Adipocyte (in vitro differentiated cells): ENCODE measurements around the gene NHERF2.

ENCODE experiments used
- DNase-seq: peaks from one replicate; pipeline ENCODE4 v3.0.0-alpha.2; 2015; ENCODE audit warnings: low read depth
- H3K27me3 ChIP-seq: replicated peaks from 2 replicates; pipeline ENCODE4 v1.7.0; 2013; ENCODE audit warnings: mild to moderate bottlenecking, low read length, moderate library complexity; ENCODE audit not compliant: control insufficient read depth, insufficient read depth
- H3K36me3 ChIP-seq: 2 replicates; pipeline ENCODE4 v1.7.0; 2013; ENCODE audit warnings: low read length, mild to moderate bottlenecking, moderate library complexity; ENCODE audit not compliant: control insufficient read depth, insufficient read depth, severe bottlenecking
- H3K4me1 ChIP-seq: 2 replicates; pipeline ENCODE4 v1.7.0; 2013; ENCODE audit warnings: mild to moderate bottlenecking, low read length, moderate library complexity; ENCODE audit not compliant: control insufficient read depth, insufficient read depth
- H3K4me3 ChIP-seq: 2 replicates; pipeline ENCODE4 v1.7.0; 2013; ENCODE audit warnings: mild to moderate bottlenecking, low read length, moderate library complexity
- H3K9ac ChIP-seq: 2 replicates; pipeline ENCODE4 v1.7.0; 2013; ENCODE audit warnings: mild to moderate bottlenecking, low read length, moderate library complexity
- H3K9me3 ChIP-seq: 2 replicates; pipeline ENCODE4 v1.7.0; 2013; ENCODE audit warnings: mild to moderate bottlenecking, low read length, moderate library complexity; ENCODE audit not compliant: control insufficient read depth

NHERF2 gene

DNA sequence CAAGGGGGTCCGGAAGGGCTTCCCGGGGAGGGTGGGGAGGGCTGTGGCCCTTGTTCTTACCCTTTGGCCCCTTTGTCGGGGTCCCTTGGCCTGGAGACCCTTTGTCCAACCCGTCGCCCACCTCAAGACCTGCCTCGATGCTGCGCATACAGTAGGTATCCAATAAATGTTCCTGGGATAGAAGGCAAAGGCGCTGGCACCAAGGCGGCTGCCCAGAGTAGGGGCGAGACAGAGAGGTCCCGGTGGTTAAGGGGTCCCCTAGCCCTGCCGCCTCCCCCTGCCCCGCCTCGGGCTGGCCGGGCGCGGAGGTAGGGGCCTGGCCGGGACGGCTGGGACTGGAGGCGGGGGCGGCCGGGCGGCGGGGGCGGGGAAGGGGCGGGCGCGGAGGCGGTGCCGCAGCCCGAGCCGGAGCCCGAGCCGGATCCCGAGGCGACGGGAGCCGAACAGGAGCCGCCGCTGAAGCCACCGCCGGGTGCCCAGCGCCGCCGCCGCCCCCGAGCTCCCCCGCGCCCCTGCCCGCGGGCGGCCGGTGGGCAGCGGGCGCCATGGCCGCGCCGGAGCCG is at the start of gene NHERF2:
NHERF2 (plus strand) TSS at position 442 of the 563 bp plus-strand sequence; CDS start at position 546, 104 bp downstream.
- peaks cover 16% of the 10 kb centered on the region for H3K4me1 ChIP-seq
- H3K9ac ChIP-seq, result peak within 1 kb of the TSS; percentile 62
- peak within 1 kb of the TSS; percentile 79 for H3K4me3 ChIP-seq
- H3K9me3 ChIP-seq, result no peaks in the 10 kb centered on the region
- no peaks in the 10 kb centered on the region for H3K27me3 ChIP-seq
- no peaks in the 10 kb centered on the region for H3K36me3 ChIP-seq
- DNase-seq, result peak; percentile 77

GRCh38 chr16:1976951-1977874 is 49.5 kb upstream of the NHERF2 start:
- Histone ChIP-seq H3K27me3 (peaks cover 6% of the 10 kb centered on the region), H3K36me3 (peaks cover 46% of the 10 kb centered on the region), H3K4me1 (peaks cover 8% of the 10 kb centered on the region), H3K9me3 (no peaks in the 10 kb centered on the region), H3K4me3 (no peak overlapping the region), H3K9ac (no peak overlapping the region)
- DNase-seq, result no peak

DNA sequence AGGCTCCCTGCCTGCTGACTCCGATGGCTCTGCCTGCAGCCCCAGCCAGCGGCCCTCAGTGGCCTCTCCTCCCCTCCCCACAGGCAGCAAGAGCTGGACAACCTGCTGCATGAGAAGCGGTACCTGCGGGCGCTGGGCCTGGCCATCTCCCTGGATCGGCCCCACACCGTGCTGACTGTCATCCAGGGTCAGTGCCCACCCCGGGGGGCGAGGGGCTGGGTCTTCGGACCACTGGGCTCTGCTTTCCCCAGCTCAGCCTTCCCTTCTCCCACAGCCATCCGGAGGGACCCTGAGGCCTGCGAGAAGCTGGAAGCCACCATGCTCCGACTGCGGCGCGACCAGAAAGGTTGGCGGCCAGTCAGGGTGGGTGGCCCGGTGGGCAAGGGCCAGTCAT is 48.8 kb upstream of the NHERF2 start:
- peaks cover 6% of the 10 kb centered on the region for H3K27me3 ChIP-seq
- H3K9me3 ChIP-seq, result no peaks in the 10 kb centered on the region
- peaks cover 5% of the 10 kb centered on the region for H3K4me1 ChIP-seq
- peaks cover 46% of the 10 kb centered on the region for H3K36me3 ChIP-seq
- H3K9ac ChIP-seq, result no peak overlapping the region
- DNase-seq, result no peak
- no peak overlapping the region for H3K4me3 ChIP-seq

DNA sequence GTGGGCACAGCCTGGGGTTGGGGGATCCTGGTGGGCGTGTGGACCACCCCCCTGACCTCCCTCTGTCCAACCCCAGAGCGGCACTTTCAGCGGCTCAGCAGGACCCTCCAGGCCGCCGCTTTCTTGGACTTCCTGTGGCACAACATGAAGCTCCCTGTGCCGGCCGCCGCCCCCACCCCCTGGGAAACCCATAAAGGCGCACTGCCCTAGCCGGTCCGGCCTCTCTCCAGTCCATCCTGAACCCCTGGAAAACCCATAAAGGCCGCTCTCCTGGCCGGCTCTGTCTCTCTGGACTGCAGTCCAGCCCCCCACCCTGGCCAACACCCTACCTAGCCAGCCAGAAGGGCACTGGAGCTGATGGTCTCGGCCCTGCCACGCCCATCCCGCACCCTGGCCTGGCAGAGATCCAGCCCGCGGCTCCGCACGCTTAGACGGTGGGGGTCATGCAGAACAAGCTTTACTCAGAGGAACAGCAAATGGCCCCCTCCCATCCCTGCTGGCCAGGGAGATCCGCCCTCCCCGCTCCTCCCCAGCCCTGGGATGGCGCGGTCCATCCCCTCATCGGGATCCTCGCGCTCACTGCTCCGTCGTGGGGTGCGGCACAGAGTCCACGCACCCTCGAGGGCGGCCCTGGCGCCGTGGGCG is 48.1 kb upstream of the NHERF2 start:
- Histone ChIP-seq H3K27me3 (peaks cover 6% of the 10 kb centered on the region), H3K9me3 (no peaks in the 10 kb centered on the region), H3K4me3 (no peak overlapping the region), H3K9ac (no peak overlapping the region), H3K36me3 (peaks cover 46% of the 10 kb centered on the region), H3K4me1 (peaks cover 4% of the 10 kb centered on the region)
- no peak for DNase-seq

- H3K9me3 ChIP-seq, result no peaks in the 10 kb centered on the region
- H3K4me1 ChIP-seq, result peaks cover 4% of the 10 kb centered on the region
- H3K9ac ChIP-seq, result no peak overlapping the region
- DNase-seq, result no peak
- no peak overlapping the region for H3K4me3 ChIP-seq
- peaks cover 6% of the 10 kb centered on the region for H3K27me3 ChIP-seq
- peaks cover 43% of the 10 kb centered on the region for H3K36me3 ChIP-seq
Measured at GRCh38 chr16:1979271-1980029, 47.3 kb upstream of the NHERF2 start.

GRCh38 chr16:1980030-1980769 is 46.5 kb upstream of the NHERF2 start:
- DNase-seq, result no peak
- no peaks in the 10 kb centered on the region for H3K9me3 ChIP-seq
- H3K4me1 ChIP-seq, result peaks cover 11% of the 10 kb centered on the region
- peaks cover 6% of the 10 kb centered on the region for H3K27me3 ChIP-seq
- no peak overlapping the region for H3K4me3 ChIP-seq
- H3K36me3 ChIP-seq, result peaks cover 36% of the 10 kb centered on the region
- no peak overlapping the region for H3K9ac ChIP-seq

DNA sequence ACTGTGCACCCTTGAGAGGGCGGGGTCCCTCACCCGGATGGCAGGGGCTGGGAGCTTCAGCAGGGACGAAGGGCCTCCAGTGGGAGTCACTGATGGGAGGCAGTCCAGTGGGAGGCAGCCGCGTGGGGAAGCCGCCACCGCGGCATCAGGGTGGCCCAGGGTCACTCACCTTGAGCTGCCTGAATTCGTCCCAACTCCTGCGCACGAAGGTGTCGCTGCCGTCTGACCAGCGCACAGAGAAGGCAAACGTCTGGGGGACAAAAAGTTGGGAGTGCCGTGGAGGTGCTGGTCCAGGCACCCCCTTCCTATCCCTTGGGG is 46.0 kb upstream of the NHERF2 start:
- H3K4me1 ChIP-seq, result peaks cover 15% of the 10 kb centered on the region
- no peak for DNase-seq
- peaks cover 31% of the 10 kb centered on the region for H3K36me3 ChIP-seq
- no peaks in the 10 kb centered on the region for H3K9me3 ChIP-seq
- peaks cover 6% of the 10 kb centered on the region for H3K27me3 ChIP-seq
- H3K9ac ChIP-seq, result no peak overlapping the region
- no peak overlapping the region for H3K4me3 ChIP-seq

DNA sequence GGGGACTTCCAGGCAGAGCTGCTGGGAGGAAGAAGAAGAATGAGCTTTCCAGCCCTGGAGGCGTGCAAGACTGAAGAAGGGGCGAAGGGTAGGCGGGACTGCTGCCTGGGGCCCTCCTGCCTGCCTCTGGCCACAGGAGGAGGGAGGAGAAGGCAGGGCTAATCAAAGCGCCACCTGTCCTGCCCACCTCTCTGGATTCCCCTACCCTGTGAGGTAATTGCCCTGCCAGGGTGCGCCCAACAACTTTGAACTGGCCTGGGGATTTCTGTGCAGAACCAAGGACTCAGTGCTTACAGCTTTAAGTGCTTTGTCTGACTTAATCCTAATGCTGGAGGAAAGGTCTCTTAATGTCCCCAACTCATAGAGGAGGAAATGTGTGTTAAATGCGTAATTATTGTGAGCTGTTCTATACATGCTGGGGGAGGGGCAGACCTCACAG is 45.3 kb upstream of the NHERF2 start, which contains the start of gene NOXO1:
NOXO1 (minus strand) TSS at position 72 of the 439 bp plus-strand sequence. CDS start 290 bp downstream, outside the sequence.
- no peaks in the 10 kb centered on the region for H3K9me3 ChIP-seq
- no peak within 1 kb of the TSS for H3K9ac ChIP-seq
- peaks cover 15% of the 10 kb centered on the region for H3K4me1 ChIP-seq
- H3K36me3 ChIP-seq, result peaks cover 31% of the 10 kb centered on the region
- H3K4me3 ChIP-seq, result no peak within 1 kb of the TSS
- DNase-seq, result no peak
- peaks cover 6% of the 10 kb centered on the region for H3K27me3 ChIP-seq

DNA sequence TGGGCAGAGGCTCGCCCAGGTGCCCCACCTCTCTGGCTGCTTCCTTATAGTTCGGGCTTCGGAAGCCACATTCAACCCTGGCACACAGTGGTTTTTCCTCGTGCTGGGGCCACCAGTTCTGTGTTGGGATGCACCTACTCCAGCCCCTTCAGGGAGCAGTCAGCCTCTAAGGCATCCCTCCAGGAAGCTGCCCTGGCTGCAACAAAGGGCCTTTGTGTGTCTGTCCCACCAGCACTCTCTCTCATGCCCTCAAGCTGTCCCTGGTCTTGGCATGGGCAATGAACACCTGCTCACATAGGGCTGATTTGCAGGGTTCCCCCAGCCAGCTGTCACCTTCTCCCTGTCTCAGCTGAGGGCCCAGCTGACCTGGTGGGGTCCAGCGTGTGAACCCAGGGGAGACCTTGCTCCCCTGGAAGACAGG is 44.7 kb upstream of the NHERF2 start:
- Histone ChIP-seq H3K4me1 (peaks cover 15% of the 10 kb centered on the region), H3K9me3 (no peaks in the 10 kb centered on the region), H3K36me3 (peaks cover 28% of the 10 kb centered on the region), H3K4me3 (no peak overlapping the region), H3K9ac (no peak overlapping the region), H3K27me3 (peaks cover 6% of the 10 kb centered on the region)
- DNase-seq, result no peak

DNA sequence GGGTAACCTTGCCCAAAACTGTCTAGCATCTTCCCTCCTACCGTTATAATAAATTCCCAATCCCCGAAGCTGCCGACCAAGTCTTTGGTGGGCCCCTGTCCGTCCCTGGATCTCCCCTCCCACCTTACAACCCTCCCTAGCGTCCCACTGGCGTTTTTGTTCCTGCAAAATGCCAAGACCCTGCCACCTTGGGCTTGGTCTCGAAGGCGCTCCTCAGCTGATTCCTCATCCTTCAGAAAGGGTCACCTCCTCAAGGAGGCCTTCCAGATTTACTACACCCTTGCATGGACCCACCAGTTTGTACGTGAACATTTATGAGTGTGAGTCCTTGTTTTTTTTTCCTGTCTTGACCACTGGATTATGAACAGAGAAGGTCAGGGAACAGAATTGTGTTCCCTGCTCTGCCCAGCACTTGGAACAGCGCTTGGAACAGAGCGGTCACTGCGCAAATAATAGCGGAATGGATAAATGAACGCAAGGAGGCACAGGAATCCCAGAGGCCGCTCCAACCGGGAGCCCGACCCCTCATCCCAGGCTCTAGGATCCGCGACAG is 43.6 kb upstream of the NHERF2 start:
- Histone ChIP-seq H3K4me1 (peaks cover 15% of the 10 kb centered on the region), H3K4me3 (peak overlapping the region; percentile 76), H3K36me3 (peaks cover 19% of the 10 kb centered on the region), H3K9ac (peak overlapping the region; percentile 78), H3K9me3 (no peaks in the 10 kb centered on the region), H3K27me3 (peaks cover 6% of the 10 kb centered on the region)
- DNase-seq, result no peak
